Ishikawa (cell line): ENCODE data around the gene LAMA1.

Source experiments
- CEBPB ChIP-seq: IDR thresholded peaks from 2 replicates; pipeline ENCODE4 v1.6.1; 2012
- CREB1 ChIP-seq: IDR thresholded peaks from 2 replicates; pipeline ENCODE4 v1.6.1; 2012; ENCODE audit warnings: low read depth
- EGR1 ChIP-seq: IDR thresholded peaks from 2 replicates; pipeline ENCODE4 v1.6.1; 2012
- EP300 ChIP-seq: IDR thresholded peaks from 2 replicates; pipeline ENCODE4 v1.6.1; 2012; ENCODE audit warnings: borderline replicate concordance
- RAD21 ChIP-seq: IDR thresholded peaks from 2 replicates; pipeline ENCODE4 v1.6.1; 2012; ENCODE audit warnings: low read depth
- TAF1 ChIP-seq: IDR thresholded peaks from 2 replicates; pipeline ENCODE4 v1.6.1; 2012; ENCODE audit warnings: low read depth, mild to moderate bottlenecking
- TCF12 ChIP-seq: IDR thresholded peaks from 2 replicates; pipeline ENCODE4 v1.6.1; 2012; ENCODE audit warnings: low read depth
- YY1 ChIP-seq: IDR thresholded peaks from 2 replicates; pipeline ENCODE4 v1.6.1; 2012; ENCODE audit warnings: low read depth
- ZBTB7A ChIP-seq: IDR thresholded peaks from 2 replicates; pipeline ENCODE4 v1.6.1; 2012; ENCODE audit warnings: low read depth
- TF ChIP-seq, protein P1 (sequence below): IDR thresholded peaks from 2 replicates; pipeline ENCODE4 v1.6.1; 2012; ENCODE audit warnings: low read depth, mild to moderate bottlenecking
- TF ChIP-seq, protein P2 (sequence below): IDR thresholded peaks from 2 replicates; pipeline ENCODE4 v1.6.1; 2012
- TF ChIP-seq, protein P3 (sequence below): IDR thresholded peaks from 2 replicates; pipeline ENCODE4 v1.6.1; 2012

DNA sequence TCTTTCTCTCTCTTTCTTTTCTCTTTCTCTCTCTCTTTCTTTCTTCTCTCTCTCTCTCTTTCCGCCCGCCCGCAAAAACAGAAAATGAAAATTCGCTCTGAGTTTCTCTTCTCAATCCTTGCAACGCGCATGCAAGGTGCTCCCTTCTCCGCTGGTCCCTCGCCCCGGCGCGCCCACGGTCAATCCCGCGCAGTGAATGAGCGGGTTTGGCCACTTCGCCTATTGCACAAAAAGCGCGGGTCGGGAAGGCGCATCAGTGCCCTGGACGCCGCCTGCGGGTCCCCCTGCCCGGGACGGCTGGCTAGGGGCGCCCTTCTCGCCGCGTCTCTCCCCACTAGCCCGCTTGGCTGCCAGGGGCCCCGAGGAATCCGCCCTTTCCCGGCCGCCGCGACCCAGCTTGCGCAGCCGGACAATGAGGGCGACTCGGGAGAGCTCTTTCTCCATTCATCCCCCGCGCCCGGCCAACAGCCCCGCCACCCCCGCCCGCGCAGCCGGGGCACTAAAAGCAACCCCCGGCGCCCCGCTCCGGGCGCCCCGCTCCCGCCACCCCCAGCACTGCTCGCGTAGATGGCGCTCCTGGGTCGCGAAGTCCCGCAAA is 706 bp downstream of the LAMA1 start:
- TF ChIP-seq RAD21, result no peak
- TF ChIP-seq EP300, result no peak
- TF ChIP-seq CEBPB, result no peak
- TF ChIP-seq ZBTB7A, result no peak
- TF ChIP-seq, protein P1, sequence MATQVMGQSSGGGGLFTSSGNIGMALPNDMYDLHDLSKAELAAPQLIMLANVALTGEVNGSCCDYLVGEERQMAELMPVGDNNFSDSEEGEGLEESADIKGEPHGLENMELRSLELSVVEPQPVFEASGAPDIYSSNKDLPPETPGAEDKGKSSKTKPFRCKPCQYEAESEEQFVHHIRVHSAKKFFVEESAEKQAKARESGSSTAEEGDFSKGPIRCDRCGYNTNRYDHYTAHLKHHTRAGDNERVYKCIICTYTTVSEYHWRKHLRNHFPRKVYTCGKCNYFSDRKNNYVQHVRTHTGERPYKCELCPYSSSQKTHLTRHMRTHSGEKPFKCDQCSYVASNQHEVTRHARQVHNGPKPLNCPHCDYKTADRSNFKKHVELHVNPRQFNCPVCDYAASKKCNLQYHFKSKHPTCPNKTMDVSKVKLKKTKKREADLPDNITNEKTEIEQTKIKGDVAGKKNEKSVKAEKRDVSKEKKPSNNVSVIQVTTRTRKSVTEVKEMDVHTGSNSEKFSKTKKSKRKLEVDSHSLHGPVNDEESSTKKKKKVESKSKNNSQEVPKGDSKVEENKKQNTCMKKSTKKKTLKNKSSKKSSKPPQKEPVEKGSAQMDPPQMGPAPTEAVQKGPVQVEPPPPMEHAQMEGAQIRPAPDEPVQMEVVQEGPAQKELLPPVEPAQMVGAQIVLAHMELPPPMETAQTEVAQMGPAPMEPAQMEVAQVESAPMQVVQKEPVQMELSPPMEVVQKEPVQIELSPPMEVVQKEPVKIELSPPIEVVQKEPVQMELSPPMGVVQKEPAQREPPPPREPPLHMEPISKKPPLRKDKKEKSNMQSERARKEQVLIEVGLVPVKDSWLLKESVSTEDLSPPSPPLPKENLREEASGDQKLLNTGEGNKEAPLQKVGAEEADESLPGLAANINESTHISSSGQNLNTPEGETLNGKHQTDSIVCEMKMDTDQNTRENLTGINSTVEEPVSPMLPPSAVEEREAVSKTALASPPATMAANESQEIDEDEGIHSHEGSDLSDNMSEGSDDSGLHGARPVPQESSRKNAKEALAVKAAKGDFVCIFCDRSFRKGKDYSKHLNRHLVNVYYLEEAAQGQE, result no peak
- no peak for TF ChIP-seq EGR1
- TF ChIP-seq TAF1, result no peak
- TF ChIP-seq, protein P2, sequence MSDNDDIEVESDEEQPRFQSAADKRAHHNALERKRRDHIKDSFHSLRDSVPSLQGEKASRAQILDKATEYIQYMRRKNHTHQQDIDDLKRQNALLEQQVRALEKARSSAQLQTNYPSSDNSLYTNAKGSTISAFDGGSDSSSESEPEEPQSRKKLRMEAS, result no peak
- TF ChIP-seq TCF12, result no peak
- no peak for TF ChIP-seq CREB1
- TF ChIP-seq YY1, result no peak
- TF ChIP-seq, protein P3, sequence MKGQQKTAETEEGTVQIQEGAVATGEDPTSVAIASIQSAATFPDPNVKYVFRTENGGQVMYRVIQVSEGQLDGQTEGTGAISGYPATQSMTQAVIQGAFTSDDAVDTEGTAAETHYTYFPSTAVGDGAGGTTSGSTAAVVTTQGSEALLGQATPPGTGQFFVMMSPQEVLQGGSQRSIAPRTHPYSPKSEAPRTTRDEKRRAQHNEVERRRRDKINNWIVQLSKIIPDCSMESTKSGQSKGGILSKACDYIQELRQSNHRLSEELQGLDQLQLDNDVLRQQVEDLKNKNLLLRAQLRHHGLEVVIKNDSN, result no peak
